K562 (cell line): ENCODE results near the gene TRIM47. TPM values are rescaled to one million over a fixed set of nuclear protein-coding genes. Genes with fewer than 3 reads are reported as not detected.

Source experiments
- LEF1 ChIP-seq: fragments of 450-650 bp; IDR thresholded peaks from 2 replicates; pipeline ENCODE4 v1.6.1; 2016; ENCODE audit warnings: mild to moderate bottlenecking
- RFX7 ChIP-seq: fragments of 250-450 bp; sonication (Bioruptor Pico); IDR thresholded peaks from 2 replicates; pipeline ENCODE4 v1.5.1; 2021; ENCODE audit warnings: mild to moderate bottlenecking
- TAF15 ChIP-seq: fragments of 200-400 bp; formaldehyde crosslinking; IDR thresholded peaks from 2 replicates; pipeline ENCODE4 v1.6.1; 2017; ENCODE audit warnings: mild to moderate bottlenecking, low read depth, low read length, moderate library complexity
- ZBTB40 ChIP-seq, 2 experiments: fragments of 450-650 bp in 1 of 2; sonication (generic) in 1 of 2; formaldehyde crosslinking in 1 of 2; IDR thresholded peaks; 2 replicates each; pipeline versions ENCODE4 v1.7.1 to v1.9.0; 2016 to 2022; ENCODE audit warnings: inconsistent platforms in 1 of 2, mild to moderate bottlenecking in 1 of 2, missing genetic modification reagents in 1 of 2
- ZBTB7A ChIP-seq: IDR thresholded peaks from 2 replicates; pipeline ENCODE4 v1.6.1; 2011; ENCODE audit warnings: low read depth, mild to moderate bottlenecking, low read length, moderate library complexity, borderline replicate concordance; ENCODE audit not compliant: control insufficient read depth
- ZC3H4 ChIP-seq: sonication (generic); formaldehyde crosslinking; IDR thresholded peaks from 2 replicates; pipeline ENCODE4 v1.9.0; 2021; ENCODE audit warnings: missing genetic modification reagents, borderline replicate concordance
- ZNF239 ChIP-seq: fragments of 250-450 bp; sonication (Bioruptor Pico); IDR thresholded peaks from 2 replicates; pipeline ENCODE4 v1.4.0; 2020; ENCODE audit warnings: mild to moderate bottlenecking
- ZNF263 ChIP-seq: sonication (generic); formaldehyde crosslinking; IDR thresholded peaks from 2 replicates; pipeline ENCODE4 v1.8.0; 2022; ENCODE audit warnings: mild to moderate bottlenecking, missing genetic modification reagents, borderline replicate concordance
- polyA plus RNA-seq, 8 experiments: library from polyadenylated mRNA; depleted of rRNA in 4 of 8; stranded (reverse) in 5 of 8; unstranded in 3 of 8; fragments of >200 nt; fragmentation: Nextera tagmentation in 2 of 8; fragmentation: Illumina TruSeq in 1 of 8; extraction: Ambion mirVana in 2 of 8; extraction: Trizol in 1 of 8; gene quantifications; 2 replicates each; pipeline versions ENCODE4 v1.2.1 to v1.2.3, GENCODE V29; 2011 to 2014; ENCODE audit warnings: inconsistent platforms in 1 of 8, missing spikeins in 1 of 8
- total RNA-seq, 7 experiments: library from RNA; depleted of rRNA in 6 of 7; stranded (reverse); fragments of >200 nt in 6 of 7; fragmentation: Illumina TruSeq in 2 of 7; extraction: Trizol in 2 of 7; gene quantifications; 2 replicates each; pipeline versions ENCODE4 v1.2.1 to v1.2.3, GENCODE V29; 2011 to 2021; ENCODE audit warnings: low replicate concordance in 1 of 7

The TRIM47 gene
- total and polyA plus RNA-seq, 9 of the 15 experiments (the other 6 are each of a cell fraction or from before 2014, with no cell fraction given), result 0.56 to 6.1 (median 3.2) TPM

DNA sequence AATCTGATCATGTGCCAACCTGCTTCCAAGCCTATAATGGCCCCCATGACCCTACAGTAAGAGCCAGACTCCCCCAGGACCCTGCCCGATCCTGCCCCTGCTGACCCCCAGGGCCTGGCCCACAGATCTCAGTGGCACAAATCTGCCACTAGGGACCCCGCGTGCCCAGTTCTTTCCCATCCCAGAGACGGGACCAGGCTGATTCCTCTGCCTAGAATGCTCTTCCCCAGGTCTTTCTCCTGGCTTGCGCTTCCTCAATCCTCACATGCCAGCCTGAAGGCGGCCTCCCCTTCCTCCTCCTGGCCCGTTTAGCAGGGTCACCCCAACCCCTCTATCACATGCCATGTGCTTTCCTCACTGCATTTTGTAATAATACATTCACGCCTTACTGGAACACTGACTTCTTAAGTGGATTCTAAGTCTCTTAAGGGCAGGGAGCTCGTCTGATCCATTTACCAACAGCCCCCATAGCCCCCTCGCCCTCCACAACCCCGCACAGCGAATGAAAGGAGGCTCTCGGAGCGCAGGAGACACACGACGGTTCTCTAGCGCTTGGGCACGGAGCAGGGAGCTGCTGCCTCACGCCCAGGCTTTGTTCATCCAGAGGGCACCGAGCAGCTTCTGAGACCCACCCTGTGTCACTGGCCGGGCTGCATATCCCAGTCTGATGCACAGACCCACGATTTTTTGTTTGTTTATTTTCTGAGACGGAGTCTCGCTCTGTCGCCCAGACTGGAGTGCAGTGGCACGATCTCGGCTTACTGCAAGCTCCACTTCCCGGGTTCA, 17.2 kb upstream of the TRIM47 start (continued):
- TF ChIP-seq LEF1, result no peak
- TF ChIP-seq ZBTB40 (IDR thresholded peaks at IDR 0.05), result peak; percentile 62; the same call in 1 of the 2 replicates
- no peak for TF ChIP-seq ZBTB40 (CRISPR knock-in tag; IDR thresholded peaks at IDR 0.05)
- TF ChIP-seq TAF15, result no peak
- TF ChIP-seq ZNF263 (CRISPR knock-in tag), result no peak
- TF ChIP-seq RFX7, result no peak
- 0 out of 2 replicates have a peak, but pooled peaks have one; percentile 8 for TF ChIP-seq ZC3H4 (CRISPR knock-in tag)
- TF ChIP-seq ZNF239 (CRISPR knock-in tag), result no peak
- peak; percentile 36; the same call in 1 of the 2 replicates for TF ChIP-seq ZBTB7A
- TF ChIP-seq, all 486 proteins: peak for 17
